ENCODE data around the gene TNS1. TPM values are rescaled to one million over a fixed set of nuclear protein-coding genes. Genes with fewer than 3 reads are reported as not detected.
"Not testable (repeated sequence)": the region's sequence is repeated elsewhere in the genome, so short reads cannot be mapped to it uniquely, and the experiment has no call there.

The TNS1 gene
- total RNA-seq, 1 experiment from 2014 or later = 3.4 TPM

- H3K14ac ChIP-seq (ENCODE audit: insufficient read depth, low read length) = no peak overlapping the region
- no peak overlapping the region for H3K9ac ChIP-seq (ENCODE audit: extremely low read depth, insufficient read length, low read length)
- H4K91ac ChIP-seq (ENCODE audit: insufficient read length, low read depth, low read length) = no peak overlapping the region
- TF ChIP-seq CTCF (conservative IDR thresholded peaks at IDR 0.05) = no peak
- no peaks in the 10 kb centered on the region for H3K79me1 ChIP-seq (ENCODE audit: insufficient read depth, low read depth, low read length, poor library complexity, severe bottlenecking)
- DNase-seq = no peak
- H3K4me2 ChIP-seq (ENCODE audit: insufficient read depth, insufficient read length, low read length) = no peak overlapping the region
- Mint-ChIP-seq H3K27ac (no peak overlapping the region), H3K9me3 (peaks cover 0 to 3% of the 10 kb centered on the region in 2 experiments; a peak in 2 of 5 replicates), H3K27me3 (ENCODE audit: low read depth) (peaks cover 1% of the 10 kb centered on the region; the same call in 1 of the 2 replicates), H3K4me1 (peaks cover 0 to 2% of the 10 kb centered on the region in 2 experiments; a peak in 1 of 4 replicates), H3K4me3 (no peak overlapping the region), H3K36me3 (ENCODE audit: insufficient read depth in 1 of 3, low read depth in 3 of 3) (peaks cover 0 to 6% (median 6%) of the 10 kb centered on the region in 3 experiments; a peak in 3 of 7 replicates)
- H3T11ph ChIP-seq (ENCODE audit: low read length) = no peak overlapping the region
- no peak overlapping the region for H3K56ac ChIP-seq (ENCODE audit: insufficient read length, low read depth, low read length)
- H4K20me1 ChIP-seq (ENCODE audit: control insufficient read depth, insufficient read depth, insufficient read length) = no peaks in the 10 kb centered on the region
- no peak overlapping the region for H4K5ac ChIP-seq (ENCODE audit: insufficient read length, low read depth, low read length)
- no peak overlapping the region for H3K18ac ChIP-seq (ENCODE audit: insufficient read length, low read depth, low read length)
- no peak overlapping the region for H3K27ac ChIP-seq (ENCODE audit: insufficient read length, low read depth, low read length)
- H2BK20ac ChIP-seq (ENCODE audit: low read depth, low read length, poor library complexity, severe bottlenecking) = no peak overlapping the region
- no peak overlapping the region for H3K23ac ChIP-seq (ENCODE audit: insufficient read length, low read depth, low read length)
- no peaks in the 10 kb centered on the region for H3K79me2 ChIP-seq (ENCODE audit: insufficient read depth, low read length)
- no peak overlapping the region for H2AK5ac ChIP-seq (ENCODE audit: insufficient read length, low read length)
- no peak overlapping the region for H2BK120ac ChIP-seq (ENCODE audit: low read depth, low read length, poor library complexity, severe bottlenecking)
- no peaks in the 10 kb centered on the region for H3K27me3 ChIP-seq (ENCODE audit: insufficient read depth, low read length)
- H2AFZ ChIP-seq (ENCODE audit: low read length) = no peak overlapping the region
- no peak overlapping the region for H2BK12ac ChIP-seq (ENCODE audit: insufficient read length, low read depth, low read length)
- H3K23me2 ChIP-seq (ENCODE audit: insufficient read length, low read depth, low read length, poor library complexity, severe bottlenecking) = no peaks in the 10 kb centered on the region
- WGBS (ENCODE audit: extremely low coverage, insufficient read length, low lambda C conversion rate) = no CpG with 5 or more reads among the region's 7 CpGs
- H3K4me1 ChIP-seq (ENCODE audit: insufficient read depth, low read length) = no peaks in the 10 kb centered on the region
- no peak overlapping the region for H2BK5ac ChIP-seq (ENCODE audit: insufficient read length, low read length)
- H3K9me3 ChIP-seq (ENCODE audit: control insufficient read depth, low read depth, low read length) = no peaks in the 10 kb centered on the region
- H4K8ac ChIP-seq (replicated peaks; ENCODE audit: insufficient read length, low read depth, low read length) = no peak overlapping the region
- H3K4ac ChIP-seq (ENCODE audit: low read depth, low read length) = no peak overlapping the region
- H2BK15ac ChIP-seq (ENCODE audit: low read depth, low read length) = no peak overlapping the region
These were observed 193.1 kb downstream of the TNS1 start for GRCh38 chr2:217809736-217810135.

GRCh38 chr2:217808967-217809366 lies 193.8 kb downstream of the TNS1 start:
- H3K56ac ChIP-seq (ENCODE audit: insufficient read length, low read depth, low read length); H2BK15ac ChIP-seq (ENCODE audit: low read depth, low read length); H4K91ac ChIP-seq (ENCODE audit: insufficient read length, low read depth, low read length); H3K4me3 Mint-ChIP-seq; H3K27me3 ChIP-seq (ENCODE audit: insufficient read depth, low read length); H2BK12ac ChIP-seq (ENCODE audit: insufficient read length, low read depth, low read length); H3K27me3 Mint-ChIP-seq (ENCODE audit: low read depth); H3K9me3 ChIP-seq (ENCODE audit: control insufficient read depth, low read depth, low read length); H2AFZ ChIP-seq (ENCODE audit: low read length); H3K79me2 ChIP-seq (ENCODE audit: insufficient read depth, low read length); H3T11ph ChIP-seq (ENCODE audit: low read length); H3K9me3 Mint-ChIP-seq; H3K23me2 ChIP-seq (ENCODE audit: insufficient read length, low read depth, low read length, poor library complexity, severe bottlenecking); H3K23ac ChIP-seq (ENCODE audit: insufficient read length, low read depth, low read length); H3K79me1 ChIP-seq (ENCODE audit: insufficient read depth, low read depth, low read length, poor library complexity, severe bottlenecking); DNase-seq; H2AK5ac ChIP-seq (ENCODE audit: insufficient read length, low read length); H3K36me3 Mint-ChIP-seq (ENCODE audit: insufficient read depth in 1 of 3, low read depth in 3 of 3); H3K9ac ChIP-seq (ENCODE audit: extremely low read depth, insufficient read length, low read length); H3K4me2 ChIP-seq (ENCODE audit: insufficient read depth, insufficient read length, low read length); H3K18ac ChIP-seq (ENCODE audit: insufficient read length, low read depth, low read length); H4K20me1 ChIP-seq (ENCODE audit: control insufficient read depth, insufficient read depth, insufficient read length); H3K27ac Mint-ChIP-seq; H3K14ac ChIP-seq (ENCODE audit: insufficient read depth, low read length); H3K4ac ChIP-seq (ENCODE audit: low read depth, low read length); H2BK5ac ChIP-seq (ENCODE audit: insufficient read length, low read length); H2BK120ac ChIP-seq (ENCODE audit: low read depth, low read length, poor library complexity, severe bottlenecking); H3K4me1 ChIP-seq (ENCODE audit: insufficient read depth, low read length); H2BK20ac ChIP-seq (ENCODE audit: low read depth, low read length, poor library complexity, severe bottlenecking); H3K27ac ChIP-seq (ENCODE audit: insufficient read length, low read depth, low read length); H4K5ac ChIP-seq (ENCODE audit: insufficient read length, low read depth, low read length); H4K8ac ChIP-seq (replicated peaks; ENCODE audit: insufficient read length, low read depth, low read length); H3K4me1 Mint-ChIP-seq: not testable (repeated sequence)
- WGBS (ENCODE audit: extremely low coverage, insufficient read length, low lambda C conversion rate) = no CpG with 5 or more reads among the region's 3 CpGs
